Thyroid gland (tissue), 4 donors: ENCODE results near the gene SORCS2.

Experiments used
- POLR2A ChIP-seq, 2 donors: fragments of 450-650 bp; IDR thresholded peaks; one replicate each; pipeline ENCODE4 v1.6.1; 2017; ENCODE audit warnings: antibody characterized with exemption in 2 of 2, mild to moderate bottlenecking in 2 of 2, moderate library complexity in 1 of 2
- TF ChIP-seq, protein P1 (sequence below), 6 experiments: fragments of 200-600 bp in 3 of 6; fragments of 450-650 bp in 3 of 6; sonication (generic) in 3 of 6; IDR thresholded peaks; one replicate each; pipeline ENCODE4 v1.5.1; 2016 to 2019; ENCODE audit warnings: antibody characterized with exemption in 6 of 6, mild to moderate bottlenecking in 2 of 6, inconsistent platforms in 1 of 6, moderate library complexity in 1 of 6

DNA sequence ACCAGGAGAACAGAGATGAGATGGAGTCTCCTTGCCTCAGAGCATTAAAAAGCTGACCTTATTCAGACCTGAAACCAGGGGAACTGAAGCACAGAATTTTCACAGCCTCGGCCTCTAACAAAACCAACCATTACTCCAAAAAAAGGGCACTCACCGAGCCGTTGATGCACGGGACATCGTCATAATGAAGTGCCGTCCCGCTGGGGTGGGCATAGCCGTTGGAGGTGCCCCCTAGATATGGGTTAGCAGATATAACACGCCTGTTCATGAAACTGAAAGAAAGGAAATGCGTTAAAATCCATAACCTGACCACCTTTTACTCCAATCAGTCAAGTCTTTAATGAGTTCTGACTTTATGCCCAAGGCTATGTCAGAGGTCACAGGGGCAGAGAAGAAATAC lies 593.7 kb downstream of the SORCS2 start:
- TF ChIP-seq, protein P1, sequence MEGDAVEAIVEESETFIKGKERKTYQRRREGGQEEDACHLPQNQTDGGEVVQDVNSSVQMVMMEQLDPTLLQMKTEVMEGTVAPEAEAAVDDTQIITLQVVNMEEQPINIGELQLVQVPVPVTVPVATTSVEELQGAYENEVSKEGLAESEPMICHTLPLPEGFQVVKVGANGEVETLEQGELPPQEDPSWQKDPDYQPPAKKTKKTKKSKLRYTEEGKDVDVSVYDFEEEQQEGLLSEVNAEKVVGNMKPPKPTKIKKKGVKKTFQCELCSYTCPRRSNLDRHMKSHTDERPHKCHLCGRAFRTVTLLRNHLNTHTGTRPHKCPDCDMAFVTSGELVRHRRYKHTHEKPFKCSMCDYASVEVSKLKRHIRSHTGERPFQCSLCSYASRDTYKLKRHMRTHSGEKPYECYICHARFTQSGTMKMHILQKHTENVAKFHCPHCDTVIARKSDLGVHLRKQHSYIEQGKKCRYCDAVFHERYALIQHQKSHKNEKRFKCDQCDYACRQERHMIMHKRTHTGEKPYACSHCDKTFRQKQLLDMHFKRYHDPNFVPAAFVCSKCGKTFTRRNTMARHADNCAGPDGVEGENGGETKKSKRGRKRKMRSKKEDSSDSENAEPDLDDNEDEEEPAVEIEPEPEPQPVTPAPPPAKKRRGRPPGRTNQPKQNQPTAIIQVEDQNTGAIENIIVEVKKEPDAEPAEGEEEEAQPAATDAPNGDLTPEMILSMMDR (IDR thresholded peaks at IDR 0.05): no peak
- no peak for TF ChIP-seq POLR2A (IDR thresholded peaks at IDR 0.05)
